CD1c-positive myeloid dendritic cell (primary cell): ENCODE results near the gene BLACAT1.

Source experiments
- DNase-seq: peaks from one replicate; pipeline ENCODE4 v3.0.0-alpha.2; 2016; ENCODE audit errors: extremely low spot score

The BLACAT1 gene

GRCh38 chr1:205455581-205456382, at the start of gene BLACAT1:
TSS of gene BLACAT1 (minus strand) at chr1:205456045.
- no peak for DNase-seq

- no peak for DNase-seq
These were observed 49.4 kb upstream of the BLACAT1 start for GRCh38 chr1:205505076-205505729.

GRCh38 chr1:205504311-205505075, 48.6 kb upstream of the BLACAT1 start, which contains the start of gene CDK18:
TSS of gene CDK18 (plus strand) at chr1:205504669. CDS start at chr1:205523168, 18,499 bp downstream.
- DNase-seq = peak; percentile 82

GRCh38 chr1:205502992-205503391, 47.1 kb upstream of the BLACAT1 start:
- no peak for DNase-seq

DNA sequence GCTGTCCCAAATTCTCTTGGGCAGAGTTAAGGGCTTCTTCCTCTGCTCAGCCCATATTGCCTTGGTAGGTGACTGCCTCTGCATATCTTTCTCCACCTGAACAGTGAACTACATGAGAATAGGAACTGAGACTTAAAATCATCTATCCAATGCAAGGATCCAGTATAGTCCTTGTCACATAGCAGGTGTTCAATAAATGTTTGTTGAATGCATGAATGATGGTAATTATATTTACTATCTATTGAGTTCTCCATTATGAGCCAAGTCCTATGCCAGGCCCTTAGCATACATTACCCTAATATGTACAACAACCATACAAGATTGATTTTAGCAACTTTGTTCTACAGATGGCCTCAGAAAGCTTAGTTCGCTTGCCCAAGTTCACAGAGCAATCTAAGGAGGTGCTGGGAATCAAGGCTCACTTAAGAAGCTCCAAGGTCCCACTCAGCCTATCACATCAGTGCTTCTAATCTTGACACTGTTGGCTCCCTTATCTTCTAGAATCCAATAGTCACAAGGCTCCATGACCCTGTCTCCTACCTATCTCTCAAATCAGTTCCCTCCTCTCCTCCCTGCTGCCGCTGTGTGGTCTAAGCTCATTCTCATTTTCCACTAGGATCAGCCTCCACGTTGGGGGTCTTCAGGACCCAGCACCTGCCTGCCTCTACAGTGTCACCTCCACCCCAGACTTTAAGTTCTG, 46.4 kb upstream of the BLACAT1 start:
- no peak for DNase-seq

- DNase-seq = no peak
These were observed 44.7 kb upstream of the BLACAT1 start for GRCh38 chr1:205500240-205501233.

DNA sequence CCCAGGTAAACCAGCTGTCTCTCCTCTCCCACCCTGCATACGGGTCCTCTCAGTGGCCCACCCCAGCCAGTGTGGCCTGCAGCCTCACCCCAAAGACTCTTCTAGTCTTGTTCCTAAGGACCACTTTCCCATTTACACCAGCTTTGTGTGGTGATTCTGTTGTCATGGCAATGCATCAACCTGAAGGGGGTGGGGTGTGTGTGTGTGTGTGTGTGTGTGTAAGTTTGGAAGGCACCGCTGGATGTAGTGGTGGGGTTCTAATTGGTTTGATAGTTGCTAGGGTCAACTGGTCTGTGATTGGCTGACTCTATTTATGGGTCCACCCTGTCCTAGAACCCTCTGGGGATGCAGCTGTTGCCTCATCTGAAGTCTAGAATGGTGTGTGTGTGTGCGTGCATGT, 43.9 kb upstream of the BLACAT1 start:
- DNase-seq = no peak

DNA sequence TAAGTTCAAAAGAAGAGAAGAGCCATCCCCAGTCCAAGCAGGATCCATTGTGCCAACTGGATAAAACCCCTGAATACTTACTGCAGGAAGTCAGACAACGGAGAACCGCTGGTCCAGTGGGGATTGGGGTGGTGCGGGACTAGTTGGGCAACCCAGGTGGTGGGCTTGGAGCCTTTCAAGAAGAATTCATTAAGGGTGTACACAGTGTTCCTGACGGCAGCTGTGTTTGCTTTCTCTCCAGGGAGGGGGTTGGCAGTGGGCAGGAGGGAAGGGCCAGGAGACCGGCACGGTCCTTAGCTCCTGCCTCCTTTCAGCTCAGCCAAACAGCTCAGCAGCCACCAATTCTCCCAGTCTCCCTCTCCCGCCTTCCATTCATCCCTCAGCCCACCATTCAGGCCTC, 41.5 kb upstream of the BLACAT1 start:
- no peak for DNase-seq

- DNase-seq = no peak
These were observed 40.8 kb upstream of the BLACAT1 start for GRCh38 chr1:205496661-205497060.

DNA sequence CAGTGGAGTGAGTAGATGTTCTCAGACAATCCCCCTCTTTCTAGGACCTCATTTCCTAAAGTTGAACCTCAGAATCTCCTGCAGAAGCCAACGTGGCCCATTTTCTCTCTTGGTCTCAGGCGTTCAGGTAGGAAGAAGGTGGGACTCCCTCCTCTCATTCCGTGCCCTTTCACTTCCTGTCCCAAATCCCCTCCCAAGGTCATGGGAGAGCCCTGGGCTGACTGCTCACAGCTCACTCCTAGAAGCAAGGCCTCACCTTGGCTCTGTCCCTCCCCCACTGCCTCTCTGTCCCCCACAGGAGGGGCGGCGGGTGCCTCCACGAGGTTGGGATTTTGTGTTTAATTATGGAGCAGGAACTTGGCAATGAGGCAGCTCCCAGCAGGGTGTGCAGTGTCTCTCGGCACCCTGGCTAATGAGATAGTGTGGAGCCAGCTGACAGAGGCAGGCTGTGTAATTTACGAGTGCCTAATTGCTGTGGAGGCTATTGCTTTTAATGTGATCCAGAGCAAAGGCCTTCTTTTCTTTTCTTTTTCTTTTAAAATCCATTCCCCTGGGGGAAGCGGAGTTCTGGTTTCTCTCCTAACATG, 39.5 kb upstream of the BLACAT1 start:
- DNase-seq = no peak

DNA sequence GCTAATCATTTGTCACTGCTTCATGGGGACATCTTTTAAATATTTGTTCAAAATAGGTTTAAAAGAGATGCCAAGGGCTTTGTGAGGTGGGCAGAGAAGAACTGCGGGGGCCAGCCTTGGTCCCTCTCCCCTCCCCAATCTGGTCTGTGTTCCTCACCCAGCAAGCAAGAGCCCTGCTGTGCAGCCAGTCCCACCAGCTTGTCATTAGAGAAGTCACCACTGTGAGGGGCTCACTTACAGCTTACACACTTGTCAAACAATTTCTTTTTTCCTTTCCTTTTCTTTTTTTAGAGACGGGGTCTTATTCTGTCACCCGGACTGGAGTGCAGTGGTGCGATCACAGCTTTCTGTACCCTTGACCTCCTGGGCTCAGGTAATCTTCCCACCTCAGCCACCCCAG, 38.3 kb upstream of the BLACAT1 start:
- no peak for DNase-seq

DNA sequence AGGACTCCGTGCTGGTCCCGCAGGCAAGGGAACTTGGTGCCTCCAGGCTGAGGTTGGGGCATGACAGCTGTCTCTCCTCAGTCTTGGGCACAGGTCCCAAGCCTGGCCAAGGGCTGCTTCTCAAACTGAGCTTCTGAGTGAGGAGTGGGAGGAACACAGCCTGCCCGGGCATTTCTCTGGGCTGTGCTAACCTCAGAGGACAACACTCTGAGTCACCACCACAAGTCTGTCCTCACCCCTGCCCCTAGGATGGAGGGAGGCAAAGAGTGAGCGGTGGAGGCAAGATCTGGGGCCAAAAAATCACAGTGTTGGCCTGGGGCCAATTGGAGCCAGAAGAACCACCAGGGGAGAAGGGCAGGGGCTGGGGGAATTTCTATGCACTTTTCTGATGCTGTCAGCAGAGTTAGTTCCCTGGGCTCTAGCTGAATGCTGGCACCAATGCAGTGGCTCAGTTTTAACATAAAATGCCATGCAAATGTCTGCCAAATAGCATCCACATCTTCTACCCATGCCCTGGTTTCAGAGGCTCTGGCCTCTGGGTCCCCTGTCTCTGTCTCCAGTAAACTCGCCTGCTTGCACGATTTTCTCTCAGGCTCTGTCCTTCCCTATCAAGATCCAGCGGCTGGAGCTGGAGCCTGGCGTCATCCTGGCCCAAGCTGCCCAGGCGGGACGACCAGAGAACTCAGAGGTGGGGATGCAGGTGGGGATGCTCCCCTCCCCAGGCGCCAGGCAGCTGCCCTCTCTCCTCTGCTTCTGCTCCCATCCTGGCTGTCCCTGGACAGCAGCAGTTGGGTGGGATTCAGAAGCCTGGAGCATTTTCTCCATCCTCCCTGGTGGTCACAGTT, 37.6 kb upstream of the BLACAT1 start:
- peak; percentile 51 for DNase-seq

GRCh38 chr1:205492774-205493173, 36.9 kb upstream of the BLACAT1 start:
- DNase-seq = no peak

- DNase-seq = no peak
These were observed 36.4 kb upstream of the BLACAT1 start for GRCh38 chr1:205492201-205492667.

DNA sequence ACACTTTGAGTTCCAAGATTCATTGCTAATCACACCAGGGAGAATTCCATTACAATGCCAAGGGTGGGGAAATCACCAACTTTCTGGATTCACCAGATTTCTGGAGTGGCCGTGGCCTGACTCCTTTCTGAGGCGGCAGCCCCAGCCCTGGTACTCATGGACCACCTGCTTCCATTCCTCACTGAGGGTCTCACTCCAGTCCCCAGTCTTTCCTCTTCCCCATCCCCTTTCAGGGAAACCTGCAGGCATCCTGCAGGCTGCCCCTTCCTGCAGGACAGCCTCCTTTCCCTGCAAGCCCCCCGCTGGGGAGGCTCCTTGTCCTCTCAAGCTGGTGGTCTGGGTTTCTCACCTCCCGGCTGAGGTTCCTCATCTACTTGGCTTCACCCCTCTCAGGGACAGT, 35.9 kb upstream of the BLACAT1 start:
- no peak for DNase-seq

DNA sequence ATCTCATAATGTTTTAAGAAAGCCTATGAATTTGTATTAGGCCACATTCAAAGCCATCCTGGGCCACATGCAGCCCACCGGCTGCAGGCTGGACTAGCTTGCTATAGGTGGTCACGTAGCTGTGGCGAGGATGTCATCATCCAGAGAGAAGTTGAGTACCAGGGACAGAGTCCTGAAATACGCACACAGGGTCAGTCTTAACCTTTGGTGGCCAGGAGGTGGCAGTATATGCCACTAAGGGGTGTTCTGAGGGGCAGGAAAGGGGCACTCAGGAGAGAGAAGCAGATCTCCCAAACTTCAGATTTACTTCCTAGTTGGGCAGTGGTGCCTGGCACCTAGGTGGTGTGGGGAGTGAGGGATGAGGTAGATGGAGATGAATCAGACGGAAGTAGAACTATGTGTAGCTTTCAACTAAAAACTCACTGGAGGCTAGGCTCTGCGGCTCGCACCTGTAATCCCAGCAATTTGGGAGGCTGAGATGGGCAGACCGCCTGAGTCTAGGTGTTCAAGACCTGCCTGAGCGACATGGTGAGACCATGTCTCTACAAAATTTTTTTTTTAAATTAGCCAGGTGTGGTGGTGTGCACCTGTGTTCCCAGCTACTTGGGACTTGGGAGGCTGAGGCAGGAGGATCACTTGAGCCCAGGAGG, 32.4 kb upstream of the BLACAT1 start:
- DNase-seq = peak; percentile 69

DNA sequence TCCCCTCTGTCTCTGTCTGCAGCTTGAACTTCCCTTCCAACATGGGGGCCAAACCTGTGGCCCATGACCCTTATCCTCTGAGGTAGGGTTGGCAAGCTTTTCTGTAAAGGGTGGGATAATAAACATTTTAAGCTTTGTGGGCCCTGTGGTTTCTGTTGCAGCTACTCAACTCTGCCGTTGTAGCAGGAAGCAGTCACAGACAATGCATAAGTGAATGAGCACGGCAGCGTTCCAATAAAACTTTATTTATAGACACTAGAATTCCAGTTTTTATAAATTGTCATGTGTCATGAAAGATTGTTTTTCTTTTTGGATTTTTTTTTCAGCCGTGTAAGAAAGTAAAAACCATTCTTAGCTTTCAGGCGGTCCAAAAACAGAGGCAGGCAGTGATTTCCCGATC, 30.4 kb upstream of the BLACAT1 start:
- DNase-seq = no peak
